Endodermal cell (in vitro differentiated cells): ENCODE results near the gene KAZN. TPM values are rescaled to one million over a fixed set of nuclear protein-coding genes. Genes with fewer than 3 reads are reported as not detected.
A peak's percentile ranks its signal among the peaks of the same experiment; 100 is the strongest.

ENCODE experiments used
- DNase-seq: peaks from one replicate; pipeline ENCODE4 v3.0.0-alpha.2; 2017
- H3K27ac ChIP-seq: 2 replicates; pipeline ENCODE4 v1.5.1; 2013; ENCODE audit warnings: mild to moderate bottlenecking, low read depth, low read length, moderate library complexity
- H3K27me3 ChIP-seq: 2 replicates; pipeline ENCODE4 v1.6.1; 2013; ENCODE audit warnings: mild to moderate bottlenecking, low read length, moderate library complexity; ENCODE audit not compliant: insufficient read depth, control insufficient read depth, poor library complexity, severe bottlenecking
- H3K36me3 ChIP-seq: 2 replicates; pipeline ENCODE4 v1.7.0; 2013; ENCODE audit warnings: mild to moderate bottlenecking, low read length, moderate library complexity; ENCODE audit not compliant: control insufficient read depth, insufficient read depth
- H3K4me1 ChIP-seq: one replicate; pipeline ENCODE4 v1.7.0; 2013; ENCODE audit warnings: low read length; ENCODE audit not compliant: control insufficient read depth, insufficient read depth
- H3K4me3 ChIP-seq: 2 replicates; pipeline ENCODE4 v1.5.1; 2013; ENCODE audit warnings: mild to moderate bottlenecking, low read length, moderate library complexity
- H3K9ac ChIP-seq: 2 replicates; pipeline ENCODE4 v1.6.1; 2013; ENCODE audit warnings: mild to moderate bottlenecking, low read length, moderate library complexity; ENCODE audit not compliant: poor library complexity, severe bottlenecking; ENCODE audit errors: extremely low read depth
- H3K9me3 ChIP-seq: 2 replicates; pipeline ENCODE4 v1.6.1; 2013; ENCODE audit warnings: mild to moderate bottlenecking, low read length, moderate library complexity; ENCODE audit not compliant: control insufficient read depth
- H3K27ac Mint-ChIP-seq: 2 replicates; pipeline ENCODE4 v1.8.0; 2020; ENCODE audit warnings: mixed read lengths
- H3K27me3 Mint-ChIP-seq: 2 replicates; pipeline ENCODE4 v1.8.0; 2021; ENCODE audit warnings: mild to moderate bottlenecking, mixed read lengths; ENCODE audit not compliant: insufficient read depth
- H3K36me3 Mint-ChIP-seq: 2 replicates; pipeline ENCODE4 v1.8.0; 2020; ENCODE audit warnings: low read depth, mixed read lengths
- H3K4me1 Mint-ChIP-seq: 2 replicates; pipeline ENCODE4 v1.8.0; 2020; ENCODE audit warnings: mixed read lengths
- H3K4me3 Mint-ChIP-seq: 2 replicates; pipeline ENCODE4 v1.8.0; 2020; ENCODE audit warnings: mild to moderate bottlenecking, moderate library complexity, mixed read lengths
- H3K9me3 Mint-ChIP-seq: 2 replicates; pipeline ENCODE4 v1.8.0; 2020; ENCODE audit warnings: mild to moderate bottlenecking, mixed read lengths
- CTCF ChIP-seq: fragments of 200-600 bp; sonication (generic); conservative IDR thresholded peaks from 2 replicates; pipeline ENCODE4 v1.5.0; 2021; ENCODE audit warnings: antibody characterized with exemption, mild to moderate bottlenecking
- WGBS, 2 experiments: methylation state at CpG; one replicate each; pipeline versions ENCODE4 v1.1.5 to v1.1.7; 2013; ENCODE audit warnings: missing lambda C conversion rate in 2 of 2, mixed read lengths in 1 of 2; ENCODE audit not compliant: insufficient coverage in 1 of 2, insufficient read length in 1 of 2; 5-methylcytosine and 5-hydroxymethylcytosine counted together
- total RNA-seq, 2 donors: library from RNA; stranded (reverse); fragmentation: NEBNext Ultra II Directional in 1 of 2; extraction: Animal tissue kit (Norgen Biotek cat#: 25700) in 1 of 2; gene quantifications; 2 replicates in 1 of 2; 3 replicates in 1 of 2; pipeline ENCODE4 v1.2.1, GENCODE V29; 2021

The KAZN gene
- total RNA-seq, 2 donors from 2014 or later: 12.4 to 13.9 TPM

GRCh38 chr1:14689996-14690615 is 91.6 kb downstream of the KAZN start:
- no peak overlapping the region for H3K4me3 Mint-ChIP-seq
- H3K36me3 ChIP-seq: no peaks in the 10 kb centered on the region
- no peak overlapping the region for H3K4me3 ChIP-seq
- H3K36me3 Mint-ChIP-seq: no peaks in the 10 kb centered on the region
- H3K4me1 ChIP-seq: peaks cover 14% of the 10 kb centered on the region
- peak overlapping the region; percentile 29 for H3K27ac Mint-ChIP-seq
- H3K27me3 Mint-ChIP-seq: no peaks in the 10 kb centered on the region
- WGBS, 2 experiments: 89 to 96% methylated on average over 8 to 15 of the region's 15 CpGs
- TF ChIP-seq CTCF: no peak
- peaks cover 5% of the 10 kb centered on the region for H3K9me3 Mint-ChIP-seq
- no peak overlapping the region for H3K9ac ChIP-seq
- no peaks in the 10 kb centered on the region for H3K27me3 ChIP-seq
- peaks cover 5% of the 10 kb centered on the region for H3K9me3 ChIP-seq
- H3K27ac ChIP-seq: no peak overlapping the region
- no peak for DNase-seq
- peaks cover 48% of the 10 kb centered on the region for H3K4me1 Mint-ChIP-seq

- H3K27ac ChIP-seq: no peak overlapping the region
- H3K36me3 Mint-ChIP-seq: no peaks in the 10 kb centered on the region
- no peaks in the 10 kb centered on the region for H3K36me3 ChIP-seq
- H3K9me3 Mint-ChIP-seq: no peaks in the 10 kb centered on the region
- no peak overlapping the region for H3K9ac ChIP-seq
- H3K4me3 Mint-ChIP-seq: no peak overlapping the region
- H3K4me1 ChIP-seq: peaks cover 14% of the 10 kb centered on the region
- 82 to 92% methylated on average over 4 to 7 of the region's 7 CpGs for WGBS, 2 experiments
- no peaks in the 10 kb centered on the region for H3K27me3 ChIP-seq
- no peaks in the 10 kb centered on the region for H3K9me3 ChIP-seq
- no peak for DNase-seq
- no peak for TF ChIP-seq CTCF
- peaks cover 48% of the 10 kb centered on the region for H3K4me1 Mint-ChIP-seq
- no peaks in the 10 kb centered on the region for H3K27me3 Mint-ChIP-seq
- H3K4me3 ChIP-seq: no peak overlapping the region
- H3K27ac Mint-ChIP-seq: no peak overlapping the region
Observed at GRCh38 chr1:14693949-14694348, 95.5 kb downstream of the KAZN start.

- H3K4me3 Mint-ChIP-seq: no peak overlapping the region
- no peak overlapping the region for H3K9ac ChIP-seq
- H3K27ac ChIP-seq: no peak overlapping the region
- no peaks in the 10 kb centered on the region for H3K27me3 ChIP-seq
- no peak overlapping the region for H3K4me3 ChIP-seq
- H3K36me3 Mint-ChIP-seq: no peaks in the 10 kb centered on the region
- no peaks in the 10 kb centered on the region for H3K36me3 ChIP-seq
- no peaks in the 10 kb centered on the region for H3K27me3 Mint-ChIP-seq
- 95 to 97% methylated on average over 3 of the region's 3 CpGs for WGBS, 2 experiments
- peaks cover 54% of the 10 kb centered on the region for H3K4me1 Mint-ChIP-seq
- no peak overlapping the region for H3K27ac Mint-ChIP-seq
- H3K9me3 Mint-ChIP-seq: no peaks in the 10 kb centered on the region
- DNase-seq: no peak
- TF ChIP-seq CTCF: no peak
- no peaks in the 10 kb centered on the region for H3K9me3 ChIP-seq
- H3K4me1 ChIP-seq: peaks cover 14% of the 10 kb centered on the region
Observed at GRCh38 chr1:14694589-14694988, 96.1 kb downstream of the KAZN start.
